Left hindlimb (tissue), 1 donor: ENCODE measurements around the gene TENM3.

Experiments used
- DNase-seq: peaks from one replicate; pipeline ENCODE4 v3.0.0-alpha.2; 2018

Gene TENM3

DNA sequence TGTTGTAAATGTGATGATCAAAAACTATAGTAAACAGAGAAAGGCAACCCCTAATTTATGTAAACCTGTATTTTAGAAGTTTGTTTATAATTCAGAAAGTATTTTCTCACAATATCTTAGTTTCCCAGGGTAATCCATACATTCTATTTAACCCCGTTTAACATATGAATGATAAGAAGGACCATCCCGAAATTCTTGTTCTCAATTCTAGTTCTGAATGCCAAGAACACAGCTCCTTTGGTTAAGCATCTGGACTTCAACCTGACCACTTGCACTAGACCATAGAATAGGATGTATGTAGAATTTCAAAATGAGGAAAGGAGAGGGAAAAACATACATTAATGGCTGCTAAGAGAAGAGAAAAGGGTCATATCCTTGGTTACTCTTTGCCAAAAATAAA lies 227.0 kb downstream of the TENM3 start:
- no peak for DNase-seq

DNA sequence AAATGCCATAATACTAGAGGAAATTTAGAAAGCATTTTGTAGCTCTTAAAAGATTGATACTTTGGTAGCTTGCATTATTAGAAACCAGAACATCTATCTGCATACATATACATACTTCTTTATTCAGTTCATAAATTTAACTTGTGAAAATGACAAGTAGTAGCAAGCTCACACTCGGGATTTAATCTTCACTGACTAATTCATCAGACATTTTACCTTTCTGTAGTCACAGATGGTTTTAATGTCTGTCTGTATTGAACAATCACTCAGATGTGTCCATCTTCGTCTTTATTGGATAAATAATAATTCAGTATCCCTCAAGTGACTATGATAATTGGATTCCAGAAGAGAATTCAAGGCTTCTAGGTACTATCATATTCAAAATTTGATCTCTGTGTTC lies 232.3 kb downstream of the TENM3 start:
- no peak for DNase-seq

GRCh38 chr4:182478475-182478874 lies 235.3 kb downstream of the TENM3 start:
- no peak for DNase-seq

- no peak for DNase-seq
Measured at GRCh38 chr4:182483685-182484084, 240.5 kb downstream of the TENM3 start.

GRCh38 chr4:182486881-182487280 lies 243.7 kb downstream of the TENM3 start:
- no peak for DNase-seq

DNA sequence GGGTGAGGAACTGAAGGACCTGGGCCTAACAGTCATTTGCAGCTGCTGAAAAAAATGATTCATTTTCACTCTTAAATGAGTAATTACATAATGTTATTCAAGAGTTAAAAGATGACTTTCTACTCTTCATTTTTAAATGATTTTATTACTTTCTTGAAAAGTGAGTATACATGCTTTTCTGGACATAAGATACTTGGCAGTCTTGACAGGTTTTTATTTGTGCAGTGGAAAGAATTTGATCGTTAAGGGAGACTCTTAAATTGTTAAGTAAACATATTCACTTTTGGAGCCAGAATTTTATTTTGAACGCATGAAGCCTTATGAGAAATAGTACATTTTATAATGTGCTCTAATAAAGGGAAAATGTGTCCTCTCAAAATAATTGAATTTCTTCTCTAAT lies 245.7 kb downstream of the TENM3 start:
- DNase-seq: no peak

DNA sequence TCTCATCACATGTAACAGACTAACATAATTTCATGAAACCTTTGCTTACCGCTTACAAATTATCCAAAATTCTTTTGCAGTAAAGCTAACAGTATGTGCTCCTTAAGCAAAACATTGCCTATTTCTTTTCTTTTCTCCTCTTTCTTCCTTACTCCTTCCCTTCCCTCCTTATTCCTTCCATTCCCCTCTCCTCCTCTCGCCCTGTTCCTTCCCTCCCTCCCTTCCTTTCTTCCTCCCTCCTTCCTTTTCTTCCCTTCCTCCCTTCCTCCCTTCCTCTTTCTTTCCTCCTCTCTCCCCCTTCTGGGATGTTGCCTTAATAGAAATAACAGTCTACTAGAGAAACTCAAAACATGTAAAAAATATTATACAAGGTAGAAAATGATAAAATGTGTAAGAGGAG lies 246.4 kb downstream of the TENM3 start:
- no peak for DNase-seq

DNA sequence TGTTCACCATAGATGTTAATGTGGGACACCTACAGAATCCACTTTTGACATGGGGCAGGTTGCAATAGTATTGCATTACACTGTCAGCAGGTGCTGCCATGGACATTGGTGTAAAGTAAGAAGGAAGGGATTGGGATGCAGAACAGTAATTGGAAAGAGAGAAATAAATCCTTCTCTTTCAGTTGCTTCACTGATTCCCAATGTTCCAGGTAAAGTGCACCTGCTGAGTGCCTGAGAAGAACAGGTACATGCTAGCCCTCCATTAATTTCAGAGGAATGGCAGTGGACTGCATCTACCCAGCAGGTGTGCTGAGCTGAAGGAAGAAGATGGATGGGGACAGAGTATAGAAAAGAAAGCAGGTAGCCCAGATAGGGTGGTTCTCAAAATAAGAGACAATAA lies 248.5 kb downstream of the TENM3 start:
- no peak for DNase-seq

DNA sequence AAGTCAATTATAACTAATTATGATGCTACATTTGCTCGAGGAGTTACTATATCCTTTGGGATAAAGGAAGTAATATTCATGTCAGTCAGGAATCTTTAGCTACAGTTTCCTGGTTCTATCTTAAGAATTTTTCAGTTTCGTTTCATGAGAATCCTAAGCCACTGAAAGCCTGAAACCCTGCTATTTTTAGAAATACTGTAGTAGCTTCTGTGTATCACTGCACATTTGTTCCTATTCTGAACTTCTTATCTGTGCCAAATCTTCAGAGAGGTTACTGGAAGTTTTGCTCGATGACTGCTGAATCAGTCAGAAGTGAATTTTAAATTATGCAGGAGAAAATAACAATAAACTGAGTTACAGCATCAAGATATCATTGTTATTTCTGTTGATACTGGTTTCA lies 249.2 kb downstream of the TENM3 start:
- DNase-seq: no peak

GRCh38 chr4:182493377-182493776 lies 250.2 kb downstream of the TENM3 start:
- DNase-seq: no peak

GRCh38 chr4:182494103-182494502 lies 250.9 kb downstream of the TENM3 start:
- DNase-seq: no peak

DNA sequence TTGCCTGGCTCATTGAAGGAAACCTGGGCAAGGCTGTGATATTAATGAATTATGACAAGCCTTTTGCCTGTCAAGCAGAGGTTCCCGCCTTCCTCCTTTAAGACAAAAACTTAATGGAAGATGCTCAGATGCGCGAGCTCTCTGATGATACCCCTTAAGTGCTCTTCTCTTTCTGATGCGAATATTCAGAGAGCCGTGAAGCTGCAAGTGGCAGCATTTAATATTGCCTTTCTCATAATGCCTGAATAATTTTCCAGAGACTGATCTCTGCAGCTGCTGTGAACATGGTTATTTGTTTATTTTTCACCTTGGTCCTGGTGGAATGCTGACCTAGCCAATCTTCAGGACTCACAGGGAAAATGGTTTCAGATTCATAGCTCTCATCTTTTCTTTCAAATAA lies 251.8 kb downstream of the TENM3 start:
- DNase-seq: no peak

DNA sequence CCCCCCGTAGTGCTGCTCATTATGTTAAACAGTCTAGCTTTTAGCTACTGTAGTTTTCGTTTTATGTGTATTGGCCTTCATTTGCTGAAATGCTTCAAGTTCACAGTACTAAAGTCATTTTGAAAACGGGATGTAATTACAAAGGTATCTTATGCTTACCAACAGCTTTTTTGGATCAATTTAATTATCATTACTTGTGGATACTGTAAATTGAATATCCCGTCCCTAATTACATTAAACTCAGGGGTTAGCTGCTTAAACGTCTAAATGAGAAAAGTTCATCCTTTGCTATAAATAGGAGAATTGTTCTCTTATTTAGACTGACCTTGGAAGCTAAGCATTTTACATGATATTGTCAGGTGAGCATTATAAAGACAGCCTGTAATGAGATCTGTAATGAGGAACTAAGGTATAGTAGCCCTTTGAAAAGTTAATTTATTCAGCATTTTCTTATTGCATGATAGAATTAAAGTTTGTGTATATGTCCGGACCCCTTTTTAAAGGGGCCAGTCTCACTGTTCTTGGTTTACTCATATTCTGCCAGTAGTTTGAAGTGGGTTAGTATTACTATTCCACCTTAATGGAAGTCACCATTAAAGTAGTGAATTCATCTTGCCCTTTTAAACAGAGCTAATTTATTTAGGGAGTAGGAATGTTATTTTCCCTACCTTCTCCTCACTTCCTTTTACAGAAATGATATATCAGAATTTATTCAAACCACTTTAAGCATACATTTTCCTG lies 252.6 kb downstream of the TENM3 start:
- DNase-seq: no peak

GRCh38 chr4:182496408-182496807 lies 253.2 kb downstream of the TENM3 start:
- DNase-seq: no peak

DNA sequence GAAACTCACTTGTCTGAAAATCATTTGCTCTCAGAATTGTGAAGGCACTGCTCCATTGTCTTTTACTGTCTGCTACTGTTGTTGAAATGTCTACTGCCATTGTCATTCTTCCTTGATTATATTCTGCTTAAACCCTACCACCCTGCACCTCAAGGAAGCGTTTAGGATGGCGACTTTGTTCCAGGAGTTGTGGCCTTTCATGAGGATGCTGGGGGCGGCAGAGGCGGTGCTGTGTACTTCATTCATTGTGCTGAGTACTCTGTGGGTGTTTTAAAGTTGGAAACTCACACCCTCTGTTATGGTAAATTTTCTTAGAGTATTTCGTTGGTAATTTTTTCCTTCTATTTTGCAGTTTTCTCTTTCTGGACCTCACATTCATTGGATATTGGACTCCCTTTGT lies 258.9 kb downstream of the TENM3 start:
- no peak for DNase-seq

DNA sequence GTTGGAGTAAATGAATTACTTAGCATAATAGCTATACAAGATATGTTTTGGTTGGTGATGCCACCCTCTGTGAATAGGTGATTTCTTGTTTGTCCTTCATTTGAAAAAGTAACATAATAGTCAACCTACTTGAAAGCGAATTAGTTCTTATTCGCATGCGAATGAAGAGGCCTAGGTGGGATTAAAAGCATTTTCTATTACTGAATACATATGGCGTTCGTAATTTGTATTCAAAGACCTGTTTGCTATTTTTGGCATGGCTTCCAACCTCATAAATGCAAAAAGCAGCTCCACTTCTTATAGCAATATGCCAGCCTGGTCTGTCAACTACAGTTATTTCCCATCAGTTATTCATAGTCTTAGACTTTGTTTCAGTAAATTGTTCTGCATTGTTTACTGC lies 261.3 kb downstream of the TENM3 start:
- DNase-seq: no peak

- DNase-seq: no peak
Measured at GRCh38 chr4:182507805-182508204, 264.6 kb downstream of the TENM3 start.

- DNase-seq: no peak
Measured at GRCh38 chr4:182510836-182511235, 267.6 kb downstream of the TENM3 start.

GRCh38 chr4:182513587-182514291 lies 270.5 kb downstream of the TENM3 start:
- no peak for DNase-seq

DNA sequence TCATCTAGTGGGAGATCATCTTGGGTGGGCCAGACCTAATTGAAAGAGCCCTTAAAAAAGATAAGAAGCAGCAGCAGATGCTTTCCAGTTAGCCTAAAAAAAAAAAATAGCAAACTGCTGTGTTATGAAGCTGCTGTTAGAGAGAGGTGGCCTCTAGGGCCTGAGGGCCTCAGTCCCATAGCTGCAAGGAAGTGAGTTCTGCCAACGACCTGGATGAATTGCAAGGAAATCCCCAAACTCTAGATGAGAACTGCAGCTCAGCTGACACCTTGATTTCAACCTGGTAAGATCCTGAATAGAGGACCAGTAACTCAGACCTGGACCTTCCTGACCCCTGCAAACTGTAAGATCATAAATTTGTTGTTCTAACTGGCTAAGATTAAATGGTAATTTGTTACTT lies 275.2 kb downstream of the TENM3 start:
- DNase-seq: no peak

- no peak for DNase-seq
Measured at GRCh38 chr4:182519528-182519927, 276.3 kb downstream of the TENM3 start.

- no peak for DNase-seq
Measured at GRCh38 chr4:182521011-182521410, 277.8 kb downstream of the TENM3 start.

DNA sequence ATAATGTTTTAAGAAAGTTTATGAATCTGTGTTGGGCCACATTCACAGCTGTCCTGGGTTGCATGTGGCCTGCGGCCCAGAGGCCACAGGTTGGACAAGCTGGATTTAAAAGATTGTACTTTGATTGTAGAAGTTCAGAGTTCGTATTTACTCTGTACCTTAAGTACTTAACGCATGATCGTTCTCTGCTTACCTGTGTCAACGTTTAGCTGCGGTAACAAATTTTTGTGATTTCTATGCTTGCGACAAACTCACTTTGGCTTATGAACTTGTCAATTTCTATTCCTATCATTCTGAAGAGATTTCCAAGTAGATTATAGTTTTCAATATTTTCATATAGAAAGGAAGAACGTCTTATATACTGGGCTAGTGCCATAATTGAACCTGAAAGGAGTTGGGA lies 285.6 kb downstream of the TENM3 start:
- no peak for DNase-seq

- DNase-seq: no peak
Measured at GRCh38 chr4:182530451-182530850, 287.2 kb downstream of the TENM3 start.
